GM19372 (cell line): ENCODE data around the gene STAT1.
"Not testable (repeated sequence)": the region's sequence is repeated elsewhere in the genome, so short reads cannot be mapped to it uniquely, and the experiment has no call there.

Experiments used
- ATAC-seq: cut with Tn5 transposase; IDR thresholded peaks from one replicate; pipeline ENCODE4 v1.9.1; 2021; ENCODE audit warnings: mild to moderate bottlenecking, low read depth, moderate library complexity; ENCODE audit not compliant: unreplicated experiment

Gene STAT1

GRCh38 chr2:191009541-191010374, 4.2 kb downstream of the STAT1 start:
- no peak for ATAC-seq

GRCh38 chr2:191008286-191008685, 5.7 kb downstream of the STAT1 start:
- ATAC-seq, result no peak

GRCh38 chr2:191006997-191007783, 6.8 kb downstream of the STAT1 start:
- no peak for ATAC-seq

GRCh38 chr2:191006297-191006696, 7.7 kb downstream of the STAT1 start:
- no peak for ATAC-seq

- no peak for ATAC-seq
These were observed 10.3 kb downstream of the STAT1 start for GRCh38 chr2:191003405-191004309.

- no peak for ATAC-seq
These were observed 12.3 kb downstream of the STAT1 start for GRCh38 chr2:191001624-191002023.

- no peak for ATAC-seq
These were observed 12.9 kb downstream of the STAT1 start for GRCh38 chr2:191001032-191001431.

GRCh38 chr2:190999949-191000665, 13.9 kb downstream of the STAT1 start:
- ATAC-seq, result no peak

GRCh38 chr2:190999058-190999457, 14.9 kb downstream of the STAT1 start:
- ATAC-seq, result no peak

GRCh38 chr2:190997526-190998113, 16.4 kb downstream of the STAT1 start:
- ATAC-seq, result no peak

- ATAC-seq, result no peak
These were observed 17.0 kb downstream of the STAT1 start for GRCh38 chr2:190996947-190997346.

GRCh38 chr2:190996338-190996946, 17.5 kb downstream of the STAT1 start:
- ATAC-seq, result no peak

- ATAC-seq, result not testable (repeated sequence)
These were observed 18.7 kb downstream of the STAT1 start for GRCh38 chr2:190995315-190995714.

GRCh38 chr2:190994148-190994547, 19.8 kb downstream of the STAT1 start:
- no peak for ATAC-seq

GRCh38 chr2:190993292-190993643, 20.7 kb downstream of the STAT1 start:
- ATAC-seq, result no peak

- no peak for ATAC-seq
These were observed 23.8 kb downstream of the STAT1 start for GRCh38 chr2:190990132-190990531.

- no peak for ATAC-seq
These were observed 25.1 kb downstream of the STAT1 start for GRCh38 chr2:190988910-190989309.

GRCh38 chr2:190987938-190988337, 26.0 kb downstream of the STAT1 start:
- ATAC-seq, result no peak

- ATAC-seq, result no peak
These were observed 26.9 kb downstream of the STAT1 start for GRCh38 chr2:190987116-190987515.
